Cardiac muscle cell (in vitro differentiated cells and primary cell): ENCODE results near the gene TUBGCP5. TPM values are rescaled to one million over a fixed set of nuclear protein-coding genes. Genes with fewer than 3 reads are reported as not detected.
"Not testable (repeated sequence)": the region's sequence is repeated elsewhere in the genome, so short reads cannot be mapped to it uniquely, and the experiment has no call there.

Source experiments
- DNase-seq, 2 donors: peaks; one replicate each; pipeline versions ENCODE4 v3.0.0 to v3.0.0-alpha.2; 2010 to 2017; ENCODE audit warnings: low read depth in 1 of 2, low spot score in 1 of 2
- H3K27ac ChIP-seq: fragments of 200-600 bp; sonication (generic); 2 replicates; pipeline ENCODE4 v1.5.1; 2016
- H3K27me3 ChIP-seq: fragments of 200-600 bp; sonication (generic); 2 replicates; pipeline ENCODE4 v1.6.0; 2016; ENCODE audit warnings: control low read depth
- H3K36me3 ChIP-seq: fragments of 200-600 bp; sonication (generic); 2 replicates; pipeline ENCODE4 v1.5.1; 2016; ENCODE audit warnings: control low read depth
- H3K4me1 ChIP-seq: fragments of 200-600 bp; sonication (generic); 2 replicates; pipeline ENCODE4 v1.8.1; 2017; ENCODE audit warnings: low read depth, mild to moderate bottlenecking, mixed run types
- H3K4me3 ChIP-seq: fragments of 200-600 bp; sonication (generic); 2 replicates; pipeline ENCODE4 v1.5.1; 2016; ENCODE audit warnings: mild to moderate bottlenecking
- H3K9me3 ChIP-seq: fragments of 200-600 bp; sonication (generic); 2 replicates; pipeline ENCODE4 v1.5.1; 2017; ENCODE audit warnings: low read depth, mild to moderate bottlenecking, control low read depth
- polyA plus RNA-seq: library from polyadenylated mRNA; unstranded; fragments of >200 nt; fragmentation: Nextera tagmentation; extraction: Ambion mirVana; gene quantifications from 2 replicates; pipeline ENCODE4 v1.2.1, GENCODE V29; 2016
- total RNA-seq: library from RNA; depleted of rRNA; stranded (reverse); fragments of >200 nt; gene quantifications from 2 replicates; pipeline ENCODE4 v1.2.3, GENCODE V29; 2016
- TF ChIP-seq, protein P1 (sequence below): IDR thresholded peaks from 2 replicates; pipeline ENCODE4 v1.5.1; 2012; ENCODE audit warnings: low read depth, mild to moderate bottlenecking, low read length

The TUBGCP5 gene
- total and polyA plus RNA-seq, 2 experiments from 2014 or later: 13.2 to 19.1 TPM

DNA sequence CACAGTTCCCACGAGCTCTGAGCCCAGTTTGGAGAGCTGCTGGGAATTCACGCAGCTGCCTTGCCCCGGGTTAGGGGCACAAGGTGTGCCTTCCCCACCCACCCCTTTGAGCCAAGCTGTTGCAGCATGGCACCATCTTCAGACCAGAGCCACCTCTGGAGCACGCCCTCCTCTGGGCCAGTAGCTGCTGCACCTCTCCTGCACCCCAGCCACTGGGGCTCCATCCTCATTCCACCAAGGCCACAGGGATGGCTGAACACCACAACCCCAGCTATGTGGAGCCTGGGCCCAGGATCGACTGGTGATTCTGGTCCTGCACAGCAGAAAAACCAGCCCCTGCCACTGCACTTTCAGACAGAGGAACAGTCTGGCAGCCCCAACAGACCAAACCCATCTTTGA, 25.7 kb downstream of the TUBGCP5 start:
- H3K4me1 ChIP-seq: no peaks in the 10 kb centered on the region
- H3K27me3 ChIP-seq: no peaks in the 10 kb centered on the region
- H3K9me3 ChIP-seq: no peaks in the 10 kb centered on the region
- no peak overlapping the region for H3K4me3 ChIP-seq
- no peak for DNase-seq
- H3K27ac ChIP-seq: no peak overlapping the region
- H3K36me3 ChIP-seq: peaks cover 42% of the 10 kb centered on the region
- TF ChIP-seq, protein P1, sequence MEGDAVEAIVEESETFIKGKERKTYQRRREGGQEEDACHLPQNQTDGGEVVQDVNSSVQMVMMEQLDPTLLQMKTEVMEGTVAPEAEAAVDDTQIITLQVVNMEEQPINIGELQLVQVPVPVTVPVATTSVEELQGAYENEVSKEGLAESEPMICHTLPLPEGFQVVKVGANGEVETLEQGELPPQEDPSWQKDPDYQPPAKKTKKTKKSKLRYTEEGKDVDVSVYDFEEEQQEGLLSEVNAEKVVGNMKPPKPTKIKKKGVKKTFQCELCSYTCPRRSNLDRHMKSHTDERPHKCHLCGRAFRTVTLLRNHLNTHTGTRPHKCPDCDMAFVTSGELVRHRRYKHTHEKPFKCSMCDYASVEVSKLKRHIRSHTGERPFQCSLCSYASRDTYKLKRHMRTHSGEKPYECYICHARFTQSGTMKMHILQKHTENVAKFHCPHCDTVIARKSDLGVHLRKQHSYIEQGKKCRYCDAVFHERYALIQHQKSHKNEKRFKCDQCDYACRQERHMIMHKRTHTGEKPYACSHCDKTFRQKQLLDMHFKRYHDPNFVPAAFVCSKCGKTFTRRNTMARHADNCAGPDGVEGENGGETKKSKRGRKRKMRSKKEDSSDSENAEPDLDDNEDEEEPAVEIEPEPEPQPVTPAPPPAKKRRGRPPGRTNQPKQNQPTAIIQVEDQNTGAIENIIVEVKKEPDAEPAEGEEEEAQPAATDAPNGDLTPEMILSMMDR: no peak

DNA sequence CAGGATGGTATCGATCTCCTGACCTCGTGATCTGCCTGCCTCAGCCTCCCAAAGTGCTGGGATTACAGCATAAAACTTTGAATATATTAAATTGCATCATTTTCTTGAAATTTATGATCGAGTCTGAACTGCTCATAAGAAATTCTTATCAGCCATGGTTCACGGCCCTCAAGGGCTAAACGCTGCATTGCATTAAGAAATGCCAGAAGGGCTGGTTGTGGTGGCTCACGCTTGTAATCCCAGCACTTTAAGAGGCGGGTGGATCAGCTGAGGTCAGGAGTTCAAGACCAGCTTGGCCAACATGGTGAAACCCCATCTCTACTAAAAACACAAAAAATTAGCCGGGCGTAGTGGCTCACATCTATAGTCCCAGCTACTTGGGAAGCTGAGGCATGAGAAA, 26.8 kb downstream of the TUBGCP5 start:
- DNase-seq, H3K4me3 ChIP-seq, H3K4me1 ChIP-seq, H3K27me3 ChIP-seq, H3K27ac ChIP-seq, H3K9me3 ChIP-seq: not testable (repeated sequence)
- H3K36me3 ChIP-seq: peaks cover 41% of the 10 kb centered on the region

DNA sequence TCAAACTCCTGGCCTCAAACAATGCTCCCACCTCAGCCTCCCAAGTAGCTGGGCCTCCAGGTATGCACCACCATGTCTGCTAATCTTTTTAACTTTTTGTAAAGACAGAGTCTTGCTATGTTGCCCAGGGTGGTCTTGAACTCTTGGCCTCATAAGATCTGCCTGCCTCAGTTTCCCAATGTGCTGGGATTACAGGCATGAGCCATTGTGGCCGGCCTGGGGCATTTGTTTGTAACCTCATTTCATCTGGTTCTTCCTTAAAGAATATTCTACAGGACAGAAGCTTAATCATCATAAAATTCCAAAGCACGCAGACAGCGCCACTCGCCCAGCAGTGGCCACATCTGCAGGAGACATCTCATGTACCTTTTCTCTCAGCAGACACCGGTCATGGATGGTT, 35.6 kb downstream of the TUBGCP5 start:
- peaks cover 52% of the 10 kb centered on the region for H3K36me3 ChIP-seq
- no peaks in the 10 kb centered on the region for H3K27me3 ChIP-seq
- no peak overlapping the region for H3K27ac ChIP-seq
- H3K4me1 ChIP-seq: no peaks in the 10 kb centered on the region
- TF ChIP-seq, protein P1: no peak
- no peak overlapping the region for H3K4me3 ChIP-seq
- no peak for DNase-seq
- H3K9me3 ChIP-seq: no peaks in the 10 kb centered on the region

DNA sequence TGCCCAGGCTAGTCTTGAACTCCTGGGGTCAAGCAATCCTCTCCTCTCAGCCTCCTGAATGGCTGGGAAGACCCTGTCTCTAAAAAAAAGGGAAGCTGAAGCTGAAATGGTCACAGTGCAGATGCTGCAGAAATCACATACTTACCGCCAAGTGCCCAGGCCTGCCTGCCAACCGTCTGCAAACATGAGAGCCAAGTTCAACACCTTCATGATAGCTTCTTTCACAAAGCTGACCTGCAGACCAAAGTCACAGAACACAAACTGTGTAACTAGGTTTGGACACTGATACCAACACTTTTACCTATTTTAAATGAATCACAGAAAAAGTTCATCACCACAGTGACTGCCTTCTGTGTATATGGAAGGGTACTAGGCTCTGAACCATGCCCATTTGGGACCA, 36.4 kb downstream of the TUBGCP5 start:
- TF ChIP-seq, protein P1: no peak
- no peak overlapping the region for H3K27ac ChIP-seq
- no peaks in the 10 kb centered on the region for H3K27me3 ChIP-seq
- no peak overlapping the region for H3K4me3 ChIP-seq
- peaks cover 45% of the 10 kb centered on the region for H3K36me3 ChIP-seq
- no peaks in the 10 kb centered on the region for H3K4me1 ChIP-seq
- DNase-seq: no peak
- H3K9me3 ChIP-seq: no peaks in the 10 kb centered on the region

DNA sequence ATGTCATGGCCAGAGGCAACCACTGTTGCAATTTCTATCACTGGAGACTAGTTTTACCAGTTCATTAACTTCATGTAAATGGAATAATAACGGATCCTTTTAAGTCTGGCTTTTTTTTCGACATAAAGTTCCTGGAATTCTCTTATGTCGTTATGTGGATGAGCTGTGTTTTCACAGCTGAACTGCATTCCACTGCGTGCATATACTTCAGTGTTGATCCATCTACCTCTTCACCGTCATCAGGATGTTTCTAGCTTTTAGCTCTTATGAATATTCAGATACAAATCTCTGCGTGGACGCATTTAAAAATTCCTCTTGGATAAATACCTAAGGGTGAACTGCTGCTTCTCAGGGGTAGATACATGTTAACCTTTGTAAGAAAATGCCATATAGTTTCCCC, 43.6 kb downstream of the TUBGCP5 start:
- Histone ChIP-seq H3K27me3 (no peaks in the 10 kb centered on the region), H3K36me3 (peaks cover 17% of the 10 kb centered on the region), H3K9me3 (no peaks in the 10 kb centered on the region), H3K4me1 (no peaks in the 10 kb centered on the region), H3K27ac (no peak overlapping the region), H3K4me3 (no peak overlapping the region)
- DNase-seq: no peak
- TF ChIP-seq, protein P1: no peak

DNA sequence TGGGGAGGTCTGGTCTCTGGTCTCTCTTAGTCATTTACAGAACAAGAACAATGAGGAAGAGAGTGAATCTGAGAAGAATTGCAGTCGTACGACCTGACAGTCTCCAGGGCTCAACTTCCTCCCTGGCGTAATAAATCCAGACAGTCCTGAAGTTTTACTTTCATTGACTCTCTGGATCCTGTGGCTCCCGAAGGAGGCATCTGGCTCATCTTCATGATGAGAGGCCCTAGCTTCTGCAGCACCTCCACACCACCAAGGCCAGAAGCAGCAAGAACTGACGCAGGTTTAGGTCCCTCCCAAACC, 47.4 kb downstream of the TUBGCP5 start:
- no peak overlapping the region for H3K4me3 ChIP-seq
- TF ChIP-seq, protein P1: no peak
- no peaks in the 10 kb centered on the region for H3K27me3 ChIP-seq
- no peaks in the 10 kb centered on the region for H3K4me1 ChIP-seq
- no peak overlapping the region for H3K27ac ChIP-seq
- H3K9me3 ChIP-seq: no peaks in the 10 kb centered on the region
- peaks cover 5% of the 10 kb centered on the region for H3K36me3 ChIP-seq
- DNase-seq: no peak
